Erythroblast (primary cell): Measurements from ENCODE around the gene C1GALT1.

Experiments
- GATA1 ChIP-seq: IDR thresholded peaks from 2 replicates; pipeline ENCODE4 v1.6.1; 2011; ENCODE audit warnings: low read depth, mild to moderate bottlenecking, control low read depth, low read length, moderate library complexity
- POLR2A ChIP-seq: IDR thresholded peaks from 2 replicates; pipeline ENCODE4 v1.6.1; 2011; ENCODE audit warnings: mild to moderate bottlenecking, low read length

DNA sequence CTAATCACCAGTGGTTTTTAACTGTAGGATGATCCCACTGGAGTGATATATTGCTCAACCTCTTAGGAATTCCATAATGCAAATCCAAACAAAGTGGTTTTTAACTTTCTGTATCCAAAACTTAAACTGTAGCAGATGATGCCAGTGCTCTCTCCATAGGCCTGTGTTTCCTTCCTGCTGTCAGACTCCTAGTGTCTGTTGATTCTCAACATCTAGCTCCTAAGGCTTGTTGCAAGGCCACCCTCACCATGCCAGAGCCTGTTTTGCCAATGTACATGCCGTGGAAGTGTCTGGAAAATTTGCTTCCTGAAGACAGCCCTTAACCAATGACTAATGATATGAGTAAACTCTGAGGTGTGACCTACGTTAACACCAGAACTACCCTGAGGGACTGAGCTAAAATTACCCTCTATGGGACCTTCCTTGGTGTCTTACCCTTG is 39.3 kb downstream of the C1GALT1 start:
- no peak for TF ChIP-seq POLR2A
- TF ChIP-seq GATA1, result no peak
